Activated CD4-positive, alpha-beta T cell treated with anti-CD3 and anti-CD28 coated beads for 36 hours (primary cell): Measurements from ENCODE around the gene RHEB. TPM values are rescaled to one million over a fixed set of nuclear protein-coding genes. Genes with fewer than 3 reads are reported as not detected.

Experiments
- ATAC-seq: fragments of 200-7000 bp; cut with Tn5 transposase; one replicate; pipeline ENCODE4 v1.10.0; 2021; ENCODE audit warnings: mild to moderate bottlenecking, moderate library complexity
- CTCF ChIA-PET: fragments of 350-600 bp; sonication (Branson Sonifier 250); formaldehyde crosslinking; loops from one replicate; lab custom pipeline; 2021; ENCODE audit warnings: antibody characterized with exemption; lab: Charles Lee
- POLR2A ChIA-PET: fragments of 350-600 bp; sonication (Branson Sonifier 250); formaldehyde crosslinking; loops from one replicate; lab custom pipeline; 2021; ENCODE audit warnings: antibody characterized with exemption, inconsistent platforms; lab: Charles Lee
- DNase-seq: peaks from one replicate; pipeline ENCODE4 v3.0.0-alpha.2; 2020
- H3K27ac Mint-ChIP-seq: one replicate; pipeline ENCODE4 v1.8.0; 2021; ENCODE audit warnings: mixed read lengths
- H3K27me3 Mint-ChIP-seq: one replicate; pipeline ENCODE4 v1.8.0; 2021; ENCODE audit warnings: mixed read lengths
- H3K36me3 Mint-ChIP-seq: one replicate; pipeline ENCODE4 v1.8.0; 2021; ENCODE audit warnings: low read depth, mixed read lengths
- H3K4me1 Mint-ChIP-seq: one replicate; pipeline ENCODE4 v1.8.0; 2021; ENCODE audit warnings: mixed read lengths
- H3K4me3 Mint-ChIP-seq: one replicate; pipeline ENCODE4 v1.8.0; 2021; ENCODE audit warnings: mild to moderate bottlenecking, moderate library complexity, mixed read lengths
- H3K9me3 Mint-ChIP-seq: one replicate; pipeline ENCODE4 v1.8.0; 2021; ENCODE audit warnings: low read depth, mixed read lengths
- intact Hi-C, 2 experiments: fragments of 100-400 bp; cut with DNase I in 1 of 2; cut with micrococcal nuclease in 1 of 2; formaldehyde crosslinking; loops; one replicate each; pipeline versions ENCODE4 v1.14.2 to v1.15.1; 2022 to 2024; cut with DNase I, micrococcal nuclease
- microRNA-seq: library from miRNA; unstranded; fragments of <30 nt; microRNA quantifications from one replicate; pipeline ENCODE4 v1.2.0, GENCODE V29; 2021; ENCODE audit warnings: borderline replicate concordance
- total RNA-seq, 2 experiments: library from RNA; stranded (reverse); gene quantifications; one replicate each; pipeline ENCODE4 v1.2.3, GENCODE V29; 2021

The RHEB gene
- total RNA-seq, 2 experiments from 2014 or later, result 42.8 to 43.0 TPM

DNA sequence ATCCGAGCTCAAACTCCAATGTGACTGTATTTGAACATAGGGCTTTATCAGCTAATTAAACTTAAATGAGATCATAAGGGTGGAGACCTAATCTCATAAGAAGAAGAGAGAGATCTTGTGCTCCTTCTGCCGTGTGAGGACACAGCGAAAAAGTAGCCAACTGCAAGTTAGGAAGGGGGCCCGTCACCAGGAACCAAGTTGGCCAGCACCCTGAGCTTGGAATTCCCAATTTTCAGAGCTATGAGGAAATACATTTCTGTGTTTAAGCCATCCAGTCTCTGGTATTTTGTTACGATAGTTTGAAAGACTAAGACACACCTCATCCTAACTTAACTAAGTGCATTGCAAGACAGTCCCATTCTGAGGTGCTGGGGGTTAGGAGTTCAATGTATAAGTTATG is 95.8 kb downstream of the RHEB start:
- ATAC-seq (no peak), DNase-seq (no peak)
- ChIA-PET CTCF (interaction anchor here (0.6 to 1.1 kb wide), 3 partner anchors 8 to 82 kb away, joined by 3 to 4 read pairs (median 3); partner anchors contain the start of gene NUB1), POLR2A (no interaction called here)
- H3K27me3 Mint-ChIP-seq, result no peaks in the 10 kb centered on the region
- H3K36me3 Mint-ChIP-seq, result no peaks in the 10 kb centered on the region
- H3K4me3 Mint-ChIP-seq, result no peak overlapping the region
- H3K9me3 Mint-ChIP-seq, result peaks cover 12% of the 10 kb centered on the region
- peaks cover 16% of the 10 kb centered on the region for H3K4me1 Mint-ChIP-seq
- intact Hi-C loops, result no loop called here
- no peak overlapping the region for H3K27ac Mint-ChIP-seq

DNA sequence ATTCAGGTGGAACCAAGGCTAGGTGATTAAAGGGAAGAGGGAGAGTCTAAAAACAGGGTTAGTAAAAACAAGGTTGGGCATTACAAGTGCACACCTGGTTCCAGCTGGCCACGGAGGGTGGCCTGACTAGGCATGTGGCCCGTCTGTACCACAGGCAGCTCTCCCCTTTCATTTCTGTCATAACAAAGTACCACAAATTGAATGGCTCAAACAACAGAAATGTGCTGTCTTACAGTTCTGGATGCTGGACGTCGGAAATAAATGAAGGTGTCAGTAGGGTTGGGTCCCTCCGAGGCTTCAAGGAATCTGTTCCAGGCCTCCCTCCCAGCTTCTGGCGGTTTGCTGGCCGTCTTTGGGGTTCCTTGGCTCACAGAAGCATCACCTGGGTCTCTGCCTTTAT is 96.5 kb downstream of the RHEB start:
- no peak overlapping the region for H3K4me3 Mint-ChIP-seq
- peaks cover 12% of the 10 kb centered on the region for H3K9me3 Mint-ChIP-seq
- no peaks in the 10 kb centered on the region for H3K27me3 Mint-ChIP-seq
- intact Hi-C loops, result no loop called here
- H3K36me3 Mint-ChIP-seq, result no peaks in the 10 kb centered on the region
- DNase-seq (no peak), ATAC-seq (no peak)
- ChIA-PET CTCF (interaction anchor here (0.7 to 1.1 kb wide), 2 partner anchors 7 to 323 kb away, joined by 3 to 4 read pairs; no protein-coding TSS in a partner anchor), POLR2A (no interaction called here)
- peaks cover 8% of the 10 kb centered on the region for H3K4me1 Mint-ChIP-seq
- H3K27ac Mint-ChIP-seq, result no peak overlapping the region

DNA sequence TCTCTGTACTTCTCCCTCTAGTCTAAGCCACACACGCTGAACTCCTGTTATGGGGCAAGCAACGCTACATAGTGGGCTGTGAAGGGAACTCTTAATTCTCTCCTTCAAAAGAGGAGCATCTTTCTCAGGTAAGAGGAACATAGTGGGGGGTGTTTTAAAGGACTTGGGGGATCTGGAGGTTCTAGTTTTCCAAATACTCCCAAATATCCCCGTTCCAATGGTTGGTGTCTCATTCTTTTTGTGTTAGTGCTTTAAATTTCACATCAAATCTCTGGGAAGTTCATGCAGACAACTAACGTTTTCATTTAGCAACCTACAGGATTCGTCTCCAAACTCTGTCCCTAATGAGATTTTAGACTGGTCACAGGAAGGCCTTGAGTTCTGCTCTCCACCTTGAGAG is 97.5 kb downstream of the RHEB start:
- no peaks in the 10 kb centered on the region for H3K27me3 Mint-ChIP-seq

DNA sequence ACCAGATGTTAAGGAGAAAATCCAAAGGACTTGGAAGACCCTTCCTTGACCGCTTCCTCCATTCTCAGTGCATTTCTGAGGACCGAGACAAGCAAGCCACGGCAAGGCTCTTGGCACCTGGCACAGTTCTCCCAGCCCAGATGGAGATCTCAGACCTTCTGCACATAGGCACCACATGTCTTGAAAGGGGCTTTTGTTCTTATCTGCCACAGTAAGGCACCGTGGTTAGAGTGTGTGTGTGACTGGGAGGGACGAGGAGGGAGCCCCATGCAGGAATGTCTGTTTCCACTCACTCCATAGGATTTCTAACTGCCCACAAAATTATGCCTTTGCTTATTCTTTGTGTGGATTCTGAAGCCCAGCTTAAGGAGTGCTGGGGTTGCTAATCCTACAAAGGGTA is 99.6 kb downstream of the RHEB start:
- POLR2A ChIA-PET, result no interaction called here
- Mint-ChIP-seq H3K9me3 (peaks cover 14% of the 10 kb centered on the region), H3K4me3 (no peak overlapping the region), H3K4me1 (no peaks in the 10 kb centered on the region), H3K36me3 (no peaks in the 10 kb centered on the region), H3K27me3 (no peaks in the 10 kb centered on the region), H3K27ac (no peak overlapping the region)
- CTCF ChIA-PET, result interaction anchor here (0.7 to 1.1 kb wide), 3 partner anchors 176 to 340 kb away, joined by 3 read pairs; no protein-coding TSS in a partner anchor
- ATAC-seq (no peak), DNase-seq (no peak)
- intact Hi-C loops, result no loop called here

More for the DNA sequence above, 97.5 kb downstream of the RHEB start:
- no peak overlapping the region for H3K4me3 Mint-ChIP-seq
- ChIA-PET CTCF (no interaction called here), POLR2A (no interaction called here)
- H3K9me3 Mint-ChIP-seq, result peaks cover 14% of the 10 kb centered on the region
- intact Hi-C loops, result no loop called here
- no peaks in the 10 kb centered on the region for H3K36me3 Mint-ChIP-seq
- H3K4me1 Mint-ChIP-seq, result peaks cover 2% of the 10 kb centered on the region
- ATAC-seq (no peak), DNase-seq (no peak)
- H3K27ac Mint-ChIP-seq, result no peak overlapping the region

DNA sequence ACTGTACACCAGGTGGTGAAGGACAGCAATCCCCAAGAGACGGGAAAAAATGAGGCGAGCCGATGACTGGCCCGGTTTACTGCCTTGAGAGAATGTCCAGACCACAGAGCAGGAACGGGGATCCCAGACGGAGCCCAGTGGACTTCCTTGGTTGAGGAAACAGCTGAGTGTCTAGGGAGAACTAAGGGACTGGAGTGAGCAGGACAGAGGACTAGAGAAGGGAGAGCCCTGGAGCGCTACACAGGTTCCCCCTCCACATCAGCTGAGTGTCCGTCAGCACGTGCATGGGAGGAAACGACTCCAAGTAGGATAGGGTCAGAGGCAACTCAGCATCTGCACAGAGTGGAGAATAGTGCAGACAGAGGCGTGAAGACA is 102.8 kb downstream of the RHEB start:
- Mint-ChIP-seq H3K4me1 (peaks cover 24% of the 10 kb centered on the region), H3K4me3 (no peak overlapping the region), H3K36me3 (no peaks in the 10 kb centered on the region), H3K9me3 (peaks cover 5% of the 10 kb centered on the region), H3K27me3 (peaks cover 12% of the 10 kb centered on the region), H3K27ac (no peak overlapping the region)
- intact Hi-C loops, result no loop called here
- ATAC-seq, result no peak
- DNase-seq, result no peak
- ChIA-PET CTCF (no interaction called here), POLR2A (no interaction called here)

DNA sequence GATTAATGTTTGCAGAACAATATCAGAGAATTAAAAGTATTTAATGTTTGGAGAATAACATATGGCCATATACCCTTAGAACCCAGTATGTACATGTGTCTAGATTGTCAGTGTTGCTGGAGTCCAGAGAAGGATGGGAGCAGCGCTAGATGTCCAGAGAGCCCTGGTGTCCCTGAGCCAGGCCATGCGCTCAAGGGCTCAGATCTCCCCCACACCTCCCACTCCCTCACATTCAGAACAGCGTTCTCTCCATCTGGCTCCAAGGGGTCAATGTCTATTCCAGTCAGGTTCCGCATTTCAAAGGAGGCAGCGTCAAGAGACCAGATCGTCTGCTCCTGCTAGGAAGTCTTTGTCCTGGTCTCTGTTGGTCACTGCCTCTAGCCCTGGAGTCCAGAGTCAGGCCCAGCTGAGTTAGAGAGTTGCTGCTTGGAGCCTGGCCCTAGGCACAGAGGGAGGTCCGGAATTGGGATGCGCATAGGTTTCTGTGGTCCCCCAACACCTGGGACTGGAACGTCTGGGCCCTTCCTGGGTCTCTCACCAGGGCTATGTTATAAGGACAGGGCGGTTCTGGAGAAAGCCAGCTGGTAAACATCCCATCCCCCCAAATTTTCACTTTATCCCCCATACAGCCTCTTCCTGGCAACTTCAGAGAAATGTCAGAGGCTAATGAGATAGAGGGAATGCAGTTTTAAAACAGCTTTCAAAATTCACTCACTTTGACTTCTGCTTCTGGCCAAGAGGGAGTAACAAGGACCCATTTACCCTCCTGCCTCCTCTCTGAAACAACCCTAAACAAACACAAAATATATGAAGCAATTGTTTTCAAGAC is 103.4 kb downstream of the RHEB start:
- DNase-seq (no peak), ATAC-seq (no peak)
- ChIA-PET CTCF (interaction anchor here (0.9 kb wide), 1 partner anchor 8 kb away, joined by 4 read pairs; no protein-coding TSS in a partner anchor), POLR2A (no interaction called here)
- Mint-ChIP-seq H3K9me3 (peaks cover 5% of the 10 kb centered on the region), H3K27ac (no peak overlapping the region), H3K27me3 (peaks cover 18% of the 10 kb centered on the region), H3K4me3 (no peak overlapping the region), H3K36me3 (no peaks in the 10 kb centered on the region), H3K4me1 (peaks cover 28% of the 10 kb centered on the region)
- intact Hi-C loops, result no loop called here

Small RNAs within 50 kb of the gene (microRNA-seq; reads per million reads assigned to microRNA genes)
- not detected for gene MIR3907

Other genes starting within 250 kb of the RHEB start
- 10 to 100 TPM; 51.4 to 70.4 TPM for gene NUB1, start 178.1 kb downstream of the RHEB start, total RNA-seq
- gene WDR86, start 109.9 kb downstream of the RHEB start, total RNA-seq, result not detected
- gene CRYGN, start 79.8 kb downstream of the RHEB start, total RNA-seq, result under 1 TPM in 1 of 2 experiments, not detected in 1; 0.11 TPM